Smooth muscle cell (in vitro differentiated cells): ENCODE measurements around the gene RTN4R. TPM values are rescaled to one million over a fixed set of nuclear protein-coding genes. Genes with fewer than 3 reads are reported as not detected.

ENCODE experiments used
- DNase-seq: peaks from one replicate; lab custom pipeline; 2025; ENCODE audit not compliant: unreplicated experiment; lab: John Stamatoyannopoulos, UW
- H2AFZ ChIP-seq: fragments of 200-600 bp; sonication (generic); 2 replicates; pipeline ENCODE4 v1.6.0; 2016; ENCODE audit warnings: antibody characterized with exemption, low read depth, mild to moderate bottlenecking
- H3F3A ChIP-seq: fragments of 200-600 bp; sonication (generic); 2 replicates; pipeline ENCODE4 v1.6.0; 2017; ENCODE audit warnings: antibody characterized with exemption, low read depth
- H3K27ac ChIP-seq: fragments of 200-600 bp; sonication (generic); 2 replicates; pipeline ENCODE4 v1.5.1; 2016; ENCODE audit warnings: low read depth, mild to moderate bottlenecking
- H3K27me3 ChIP-seq: fragments of 200-600 bp; sonication (generic); 2 replicates; pipeline ENCODE4 v1.6.1; 2016; ENCODE audit warnings: low read depth, mild to moderate bottlenecking
- H3K36me3 ChIP-seq: fragments of 200-600 bp; sonication (generic); 2 replicates; pipeline ENCODE4 v1.5.1; 2016; ENCODE audit warnings: low read depth
- H3K4me1 ChIP-seq: fragments of 200-600 bp; sonication (generic); 2 replicates; pipeline ENCODE4 v1.5.1; 2016; ENCODE audit warnings: low read depth
- H3K4me2 ChIP-seq: fragments of 200-600 bp; sonication (generic); 2 replicates; pipeline ENCODE4 v1.6.0; 2016; ENCODE audit warnings: mild to moderate bottlenecking
- H3K4me3 ChIP-seq: fragments of 200-600 bp; sonication (generic); 2 replicates; pipeline ENCODE4 v1.5.1; 2016; ENCODE audit warnings: mild to moderate bottlenecking
- H3K79me2 ChIP-seq: fragments of 200-600 bp; sonication (generic); 2 replicates; pipeline ENCODE4 v1.6.0; 2016; ENCODE audit warnings: low read depth, mild to moderate bottlenecking
- H3K9ac ChIP-seq: fragments of 200-600 bp; sonication (generic); 2 replicates; pipeline ENCODE4 v1.6.0; 2016; ENCODE audit warnings: low read depth
- H3K9me3 ChIP-seq: fragments of 200-600 bp; sonication (generic); replicated peaks from 2 replicates; pipeline ENCODE4 v1.5.1; 2016; ENCODE audit warnings: low read depth
- H4K20me1 ChIP-seq: fragments of 200-600 bp; sonication (generic); 2 replicates; pipeline ENCODE4 v1.6.0; 2016; ENCODE audit warnings: low read depth
- CTCF ChIP-seq: fragments of 200-600 bp; sonication (generic); IDR thresholded peaks from 2 replicates; pipeline ENCODE4 v1.5.1; 2017; ENCODE audit warnings: borderline replicate concordance, mild to moderate bottlenecking, antibody characterized with exemption; ENCODE audit not compliant: insufficient read depth, poor library complexity, severe bottlenecking
- WGBS: methylation state at CpG from one replicate; pipeline ENCODE4 v1.1.7; 2016; ENCODE audit warnings: low lambda C conversion rate; 5-methylcytosine and 5-hydroxymethylcytosine counted together
- polyA plus RNA-seq: library from polyadenylated mRNA; unstranded; fragments of >200 nt; fragmentation: Nextera tagmentation; extraction: Ambion mirVana; gene quantifications from 2 replicates; pipeline ENCODE4 v1.2.1, GENCODE V29; 2016
- total RNA-seq: library from RNA; depleted of rRNA; stranded (reverse); fragments of >200 nt; gene quantifications from 2 replicates; pipeline ENCODE4 v1.2.3, GENCODE V29; 2014

The RTN4R gene
- total and polyA plus RNA-seq, 2 experiments from 2014 or later = 1.8 to 4.7 TPM

GRCh38 chr22:20224917-20225692, 43.0 kb downstream of the RTN4R start:
- Histone ChIP-seq H2AFZ (no peak overlapping the region), H3K4me2 (no peak overlapping the region), H3K9ac (no peak overlapping the region), H3K79me2 (no peaks in the 10 kb centered on the region), H3K27me3 (no peaks in the 10 kb centered on the region), H3K4me3 (no peak overlapping the region), H3K9me3 (no peaks in the 10 kb centered on the region), H4K20me1 (no peaks in the 10 kb centered on the region), H3K4me1 (no peaks in the 10 kb centered on the region), H3K36me3 (no peaks in the 10 kb centered on the region), H3K27ac (no peak overlapping the region), H3F3A (no peaks in the 10 kb centered on the region)
- WGBS = 94% methylated on average over 18 of the region's 18 CpGs
- no peak for DNase-seq
- TF ChIP-seq CTCF = no peak

GRCh38 chr22:20224256-20224626, 43.9 kb downstream of the RTN4R start:
- H3K27me3 ChIP-seq = no peaks in the 10 kb centered on the region
- H3K79me2 ChIP-seq = no peaks in the 10 kb centered on the region
- no peak overlapping the region for H3K27ac ChIP-seq
- H3K4me3 ChIP-seq = no peak overlapping the region
- WGBS = 84% methylated on average over 3 of the region's 3 CpGs
- no peak overlapping the region for H3K9ac ChIP-seq
- no peaks in the 10 kb centered on the region for H3F3A ChIP-seq
- DNase-seq = no peak
- H3K9me3 ChIP-seq = no peaks in the 10 kb centered on the region
- H3K4me1 ChIP-seq = no peaks in the 10 kb centered on the region
- H4K20me1 ChIP-seq = no peaks in the 10 kb centered on the region
- H2AFZ ChIP-seq = no peak overlapping the region
- no peaks in the 10 kb centered on the region for H3K36me3 ChIP-seq
- TF ChIP-seq CTCF = no peak
- H3K4me2 ChIP-seq = no peak overlapping the region

GRCh38 chr22:20223421-20224255, 44.5 kb downstream of the RTN4R start:
- no peak for TF ChIP-seq CTCF
- H3K4me2 ChIP-seq = no peak overlapping the region
- no peaks in the 10 kb centered on the region for H3K79me2 ChIP-seq
- no peaks in the 10 kb centered on the region for H3K36me3 ChIP-seq
- no peak overlapping the region for H3K4me3 ChIP-seq
- H3K9me3 ChIP-seq = no peaks in the 10 kb centered on the region
- H4K20me1 ChIP-seq = no peaks in the 10 kb centered on the region
- WGBS = 87% methylated on average over 27 of the region's 29 CpGs
- H2AFZ ChIP-seq = no peak overlapping the region
- H3F3A ChIP-seq = no peaks in the 10 kb centered on the region
- no peak overlapping the region for H3K27ac ChIP-seq
- no peak for DNase-seq
- no peak overlapping the region for H3K9ac ChIP-seq
- H3K27me3 ChIP-seq = no peaks in the 10 kb centered on the region
- H3K4me1 ChIP-seq = no peaks in the 10 kb centered on the region
